MM.1S (cell line): Measurements from ENCODE around the gene EFHD2.

ENCODE experiments used
- DNase-seq: peaks from one replicate; pipeline ENCODE4 v3.0.0-alpha.2; 2015
- H2AFZ ChIP-seq: fragments of 300-600 bp; sonication (generic); 2 replicates; pipeline ENCODE4 v1.6.0; 2016; ENCODE audit warnings: antibody characterized with exemption, low read length
- H3F3A ChIP-seq: fragments of 300-600 bp; sonication (generic); 2 replicates; pipeline ENCODE4 v1.6.1; 2016; ENCODE audit warnings: mild to moderate bottlenecking, antibody characterized with exemption, low read length, moderate library complexity, mixed read lengths; ENCODE audit not compliant: insufficient read depth
- H3K27ac ChIP-seq: fragments of 300-600 bp; sonication (generic); 2 replicates; pipeline ENCODE4 v1.5.1; 2016; ENCODE audit warnings: mild to moderate bottlenecking, low read length
- H3K27me3 ChIP-seq: fragments of 300-600 bp; sonication (generic); replicated peaks from 2 replicates; pipeline ENCODE4 v1.6.0; 2016; ENCODE audit warnings: low read length; ENCODE audit not compliant: insufficient read depth
- H3K36me3 ChIP-seq: fragments of 300-600 bp; sonication (generic); replicated peaks from 2 replicates; pipeline ENCODE4 v1.6.1; 2016; ENCODE audit warnings: mild to moderate bottlenecking, low read length, mixed read lengths; ENCODE audit not compliant: insufficient read depth
- H3K4me1 ChIP-seq: fragments of 300-600 bp; sonication (generic); 2 replicates; pipeline ENCODE4 v1.6.1; 2016; ENCODE audit warnings: low read length, mixed read lengths
- H3K4me2 ChIP-seq: fragments of 300-600 bp; sonication (generic); 2 replicates; pipeline ENCODE4 v1.6.0; 2016; ENCODE audit warnings: low read depth, low read length
- H3K4me3 ChIP-seq: fragments of 300-600 bp; sonication (generic); 2 replicates; pipeline ENCODE4 v1.5.1; 2016; ENCODE audit warnings: low read length, mixed read lengths
- H3K79me2 ChIP-seq: fragments of 300-600 bp; sonication (generic); 2 replicates; pipeline ENCODE4 v1.6.1; 2016; ENCODE audit warnings: mixed run types, low read length, mixed read lengths
- H3K9ac ChIP-seq: fragments of 300-600 bp; sonication (generic); 2 replicates; pipeline ENCODE4 v1.6.1; 2016; ENCODE audit warnings: low read length, mixed read lengths
- H3K9me2 ChIP-seq: fragments of 300-600 bp; sonication (generic); replicated peaks from 2 replicates; pipeline ENCODE4 v1.6.1; 2016; ENCODE audit warnings: mild to moderate bottlenecking, low read length, mixed read lengths; ENCODE audit not compliant: insufficient read depth
- H3K9me3 ChIP-seq: fragments of 300-600 bp; sonication (generic); replicated peaks from 2 replicates; pipeline ENCODE4 v1.6.1; 2016; ENCODE audit warnings: mild to moderate bottlenecking, low read length, mixed read lengths; ENCODE audit not compliant: insufficient read depth
- H4K20me1 ChIP-seq: fragments of 300-600 bp; sonication (generic); 2 replicates; pipeline ENCODE4 v1.6.1; 2016; ENCODE audit warnings: mild to moderate bottlenecking, low read length, moderate library complexity, mixed read lengths; ENCODE audit not compliant: insufficient read depth
- EZH2 ChIP-seq: fragments of 300-600 bp; sonication (generic); optimal IDR thresholded peaks from 2 replicates; pipeline ENCODE3; 2017; ENCODE audit warnings: low read depth, mild to moderate bottlenecking, antibody characterized with exemption, low read length, mixed read lengths
- EZH2phosphoT487 ChIP-seq: fragments of 300-600 bp; sonication (generic); IDR thresholded peaks from 2 replicates; pipeline ENCODE4 v1.6.1; 2018; ENCODE audit warnings: antibody characterized with exemption, low read length
- TF ChIP-seq, protein P1 (sequence below): fragments of 300-600 bp; sonication (generic); IDR thresholded peaks from 2 replicates; pipeline ENCODE4 v1.5.1; 2016; ENCODE audit warnings: antibody characterized with exemption, low read length, mixed read lengths

EFHD2 gene

DNA sequence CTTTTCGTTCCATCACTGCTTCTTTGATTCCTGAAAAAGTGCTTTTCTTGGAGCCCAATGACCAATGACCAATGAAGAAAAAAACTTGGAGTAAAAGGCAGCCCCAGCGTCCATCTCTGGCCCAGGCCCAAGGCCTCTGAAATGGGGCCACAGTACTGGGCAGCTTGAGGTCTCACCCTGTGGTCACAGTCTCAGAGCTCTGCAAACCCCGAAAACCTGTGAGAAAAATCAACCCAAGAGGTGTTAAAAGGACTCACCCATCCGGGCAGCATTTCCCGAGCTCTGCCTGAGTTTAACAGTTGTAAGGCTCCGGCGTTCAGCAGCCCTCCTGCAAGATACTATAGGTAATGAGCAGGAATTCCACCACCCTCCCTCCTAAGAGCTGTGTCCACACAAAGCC, 2.1 kb upstream of the EFHD2 start:
- H3K27me3 ChIP-seq = peaks cover 21% of the 10 kb centered on the region
- no peaks in the 10 kb centered on the region for H4K20me1 ChIP-seq
- H2AFZ ChIP-seq = no peak overlapping the region
- H3K9me2 ChIP-seq = no peaks in the 10 kb centered on the region
- no peaks in the 10 kb centered on the region for H3F3A ChIP-seq
- H3K9me3 ChIP-seq = no peaks in the 10 kb centered on the region
- H3K9ac ChIP-seq = no peak overlapping the region
- no peaks in the 10 kb centered on the region for H3K4me1 ChIP-seq
- no peaks in the 10 kb centered on the region for H3K36me3 ChIP-seq
- H3K27ac ChIP-seq = no peak overlapping the region
- no peak for DNase-seq
- TF ChIP-seq, protein P1, sequence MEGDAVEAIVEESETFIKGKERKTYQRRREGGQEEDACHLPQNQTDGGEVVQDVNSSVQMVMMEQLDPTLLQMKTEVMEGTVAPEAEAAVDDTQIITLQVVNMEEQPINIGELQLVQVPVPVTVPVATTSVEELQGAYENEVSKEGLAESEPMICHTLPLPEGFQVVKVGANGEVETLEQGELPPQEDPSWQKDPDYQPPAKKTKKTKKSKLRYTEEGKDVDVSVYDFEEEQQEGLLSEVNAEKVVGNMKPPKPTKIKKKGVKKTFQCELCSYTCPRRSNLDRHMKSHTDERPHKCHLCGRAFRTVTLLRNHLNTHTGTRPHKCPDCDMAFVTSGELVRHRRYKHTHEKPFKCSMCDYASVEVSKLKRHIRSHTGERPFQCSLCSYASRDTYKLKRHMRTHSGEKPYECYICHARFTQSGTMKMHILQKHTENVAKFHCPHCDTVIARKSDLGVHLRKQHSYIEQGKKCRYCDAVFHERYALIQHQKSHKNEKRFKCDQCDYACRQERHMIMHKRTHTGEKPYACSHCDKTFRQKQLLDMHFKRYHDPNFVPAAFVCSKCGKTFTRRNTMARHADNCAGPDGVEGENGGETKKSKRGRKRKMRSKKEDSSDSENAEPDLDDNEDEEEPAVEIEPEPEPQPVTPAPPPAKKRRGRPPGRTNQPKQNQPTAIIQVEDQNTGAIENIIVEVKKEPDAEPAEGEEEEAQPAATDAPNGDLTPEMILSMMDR = no peak
- TF ChIP-seq EZH2phosphoT487 = no peak
- TF ChIP-seq EZH2 = no peak
- H3K4me3 ChIP-seq = no peak overlapping the region
- no peak overlapping the region for H3K4me2 ChIP-seq
- peaks cover 20% of the 10 kb centered on the region for H3K79me2 ChIP-seq

DNA sequence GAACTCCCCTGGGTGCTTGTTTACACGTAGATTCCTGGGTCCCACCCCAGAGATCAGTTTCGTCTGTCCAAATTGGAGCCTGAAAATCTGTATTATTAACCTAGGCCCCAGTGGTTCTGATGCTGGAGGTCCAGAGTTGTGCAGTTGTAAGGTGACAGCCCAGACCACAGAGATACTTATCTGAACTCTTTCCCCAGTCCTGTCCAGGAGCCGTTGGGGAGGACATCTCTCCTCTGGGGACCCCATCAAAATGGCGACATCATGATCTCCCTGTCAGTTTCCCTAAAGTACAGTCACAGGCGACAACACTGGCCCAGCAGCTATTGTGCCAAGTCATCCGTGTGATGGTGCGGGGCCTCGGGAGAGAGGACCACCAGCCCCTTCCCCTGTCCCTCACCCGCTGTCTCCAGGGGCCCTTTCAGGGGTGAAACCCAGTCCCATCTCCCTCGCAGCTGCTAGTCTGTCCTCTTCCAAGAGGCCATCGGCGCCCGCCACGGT, 749 bp upstream of the EFHD2 start:
- TF ChIP-seq EZH2phosphoT487 = no peak
- TF ChIP-seq, protein P1 = no peak
- H3K4me2 ChIP-seq = peak overlapping the region; percentile 97
- H3K9ac ChIP-seq = peak overlapping the region; percentile 79; the same call in 1 of the 2 replicates
- DNase-seq = no peak
- H3K27ac ChIP-seq = no peak overlapping the region
- H4K20me1 ChIP-seq = no peaks in the 10 kb centered on the region
- peak overlapping the region; percentile 70 for H2AFZ ChIP-seq
- H3K9me3 ChIP-seq = no peaks in the 10 kb centered on the region
- no peaks in the 10 kb centered on the region for H3F3A ChIP-seq
- H3K36me3 ChIP-seq = no peaks in the 10 kb centered on the region
- no peaks in the 10 kb centered on the region for H3K9me2 ChIP-seq
- H3K4me3 ChIP-seq = peak overlapping the region; percentile 96
- H3K27me3 ChIP-seq = peaks cover 21% of the 10 kb centered on the region
- H3K79me2 ChIP-seq = peaks cover 23% of the 10 kb centered on the region
- no peaks in the 10 kb centered on the region for H3K4me1 ChIP-seq

DNA sequence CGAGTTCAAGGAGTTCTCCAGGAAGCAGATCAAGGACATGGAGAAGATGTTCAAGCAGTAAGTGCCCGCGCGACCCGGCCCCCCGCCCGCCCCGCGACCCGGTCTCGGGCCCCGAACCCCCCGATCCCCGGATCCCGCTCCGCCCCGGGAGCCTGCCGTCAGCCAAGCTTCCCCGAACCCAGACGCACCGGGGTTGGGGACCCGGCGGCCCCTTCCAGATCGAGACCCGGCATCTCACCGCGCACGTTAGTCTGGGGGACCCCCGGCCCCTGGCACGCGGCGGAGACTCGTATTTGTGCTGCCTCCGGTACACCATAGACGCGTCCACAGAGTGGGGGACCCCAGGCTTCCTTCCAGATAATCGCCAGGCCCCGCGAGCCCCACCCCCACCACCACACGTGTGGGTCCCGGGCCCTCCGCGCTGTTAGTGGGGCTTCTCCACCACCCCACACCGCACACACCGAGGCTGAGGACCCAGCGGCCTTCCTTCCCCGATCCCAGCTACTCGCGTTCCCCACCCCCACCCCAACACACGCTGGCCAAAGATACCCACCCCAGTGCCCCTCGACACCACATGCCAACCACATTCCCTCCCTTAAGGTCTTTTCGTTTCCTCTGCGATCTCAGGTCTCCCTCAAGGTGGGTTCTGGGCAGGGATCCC, 665 bp downstream of the EFHD2 start:
- peak overlapping the region; percentile 96 for H3K4me3 ChIP-seq
- no peaks in the 10 kb centered on the region for H3K36me3 ChIP-seq
- H3K27ac ChIP-seq = no peak overlapping the region
- peak overlapping the region; percentile 94 for H3K4me2 ChIP-seq
- peak overlapping the region; percentile 61; the same call in 1 of the 2 replicates for H2AFZ ChIP-seq
- H4K20me1 ChIP-seq = no peaks in the 10 kb centered on the region
- TF ChIP-seq EZH2phosphoT487 (no peak), EZH2 (no peak)
- TF ChIP-seq, protein P1 = no peak
- H3K27me3 ChIP-seq = peaks cover 21% of the 10 kb centered on the region
- no peaks in the 10 kb centered on the region for H3F3A ChIP-seq
- no peaks in the 10 kb centered on the region for H3K9me2 ChIP-seq
- H3K4me1 ChIP-seq = no peaks in the 10 kb centered on the region
- DNase-seq = no peak
- H3K9me3 ChIP-seq = no peaks in the 10 kb centered on the region
- H3K79me2 ChIP-seq = peaks cover 28% of the 10 kb centered on the region
- H3K9ac ChIP-seq = peak overlapping the region; percentile 82
